ENCODE measurements around the gene PKN2.

Gene PKN2

GRCh38 chr1:88661951-88662699 is 21.9 kb upstream of the PKN2 start:
- H3K4me3 ChIP-seq (ENCODE audit: low read depth in 1 of 2, low read length in 1 of 2) = no peak overlapping the region
- no peak for TF ChIP-seq CTCF (IDR thresholded peaks at IDR 0.05)
- no peaks in the 10 kb centered on the region for H3K4me1 ChIP-seq (ENCODE audit: control insufficient read depth in 1 of 2, insufficient read depth in 1 of 2, low read depth in 1 of 2, low read length in 1 of 2)
- H3K27ac ChIP-seq = no peak overlapping the region
- no peaks in the 10 kb centered on the region for H3K9me3 ChIP-seq
- no peaks in the 10 kb centered on the region for H3K36me3 ChIP-seq
- H3K27me3 ChIP-seq = no peaks in the 10 kb centered on the region

- H3K27ac ChIP-seq = no peak overlapping the region
- no peaks in the 10 kb centered on the region for H3K36me3 ChIP-seq
- H3K4me3 ChIP-seq (ENCODE audit: low read depth in 1 of 2, low read length in 1 of 2) = no peak overlapping the region
- no peaks in the 10 kb centered on the region for H3K9me3 ChIP-seq
- TF ChIP-seq CTCF (IDR thresholded peaks at IDR 0.05) = no peak
- H3K4me1 ChIP-seq (ENCODE audit: control insufficient read depth in 1 of 2, insufficient read depth in 1 of 2, low read depth in 1 of 2, low read length in 1 of 2) = no peaks in the 10 kb centered on the region
- H3K27me3 ChIP-seq = no peaks in the 10 kb centered on the region
Observed at GRCh38 chr1:88662723-88663122, 21.4 kb upstream of the PKN2 start.

- Histone ChIP-seq H3K9me3 (no peaks in the 10 kb centered on the region), H3K27ac (no peak overlapping the region), H3K4me1 (ENCODE audit: control insufficient read depth in 1 of 2, insufficient read depth in 1 of 2, low read depth in 1 of 2, low read length in 1 of 2) (no peaks in the 10 kb centered on the region), H3K4me3 (ENCODE audit: low read depth in 1 of 2, low read length in 1 of 2) (no peak overlapping the region), H3K27me3 (no peaks in the 10 kb centered on the region), H3K36me3 (no peaks in the 10 kb centered on the region)
- TF ChIP-seq CTCF (IDR thresholded peaks at IDR 0.05) = no peak
Observed at GRCh38 chr1:88668405-88668804, 15.7 kb upstream of the PKN2 start.

DNA sequence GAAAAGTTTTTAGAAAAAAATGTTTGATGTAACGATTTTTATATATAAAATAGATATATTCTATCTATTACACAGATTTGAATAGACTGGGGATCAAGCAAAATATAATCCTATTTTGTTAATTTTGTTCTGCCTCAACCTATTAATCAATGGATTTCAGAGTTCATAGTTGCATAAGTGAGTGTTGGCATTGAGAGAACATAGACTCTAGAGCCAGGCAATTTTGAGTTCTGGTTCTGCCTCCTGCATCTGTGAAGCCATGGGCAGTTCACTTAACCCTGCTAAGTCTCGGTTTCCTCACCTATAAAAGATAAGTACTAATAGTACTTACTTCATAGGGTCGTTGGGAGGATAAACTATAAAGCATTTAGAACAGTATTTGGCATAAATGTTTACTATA is 13.6 kb upstream of the PKN2 start:
- Histone ChIP-seq H3K27me3 (no peaks in the 10 kb centered on the region), H3K36me3 (no peaks in the 10 kb centered on the region), H3K4me3 (ENCODE audit: low read depth in 1 of 2, low read length in 1 of 2) (no peak overlapping the region), H3K9me3 (no peaks in the 10 kb centered on the region), H3K4me1 (ENCODE audit: control insufficient read depth in 1 of 2, insufficient read depth in 1 of 2, low read depth in 1 of 2, low read length in 1 of 2) (no peaks in the 10 kb centered on the region), H3K27ac (no peak overlapping the region)
- no peak for TF ChIP-seq CTCF (IDR thresholded peaks at IDR 0.05)

DNA sequence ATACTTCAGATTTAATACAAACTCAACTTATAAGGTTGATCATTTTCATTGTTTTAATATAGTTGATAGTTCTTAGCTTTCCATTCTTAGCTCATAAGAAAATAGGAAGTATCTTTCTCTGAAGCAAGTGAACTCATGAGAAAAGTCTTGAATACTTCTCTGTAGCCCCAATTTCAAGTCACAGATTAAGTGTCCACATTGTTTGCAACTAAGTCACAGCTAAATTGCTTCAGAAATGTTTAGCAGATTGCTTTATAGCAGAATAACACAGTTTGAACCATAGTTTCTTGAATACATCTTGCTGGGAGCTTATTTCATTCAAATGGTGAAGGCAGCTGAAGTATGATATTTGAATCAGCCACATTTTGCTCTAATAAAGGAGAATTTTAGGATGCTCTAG is 10.6 kb upstream of the PKN2 start:
- Histone ChIP-seq H3K4me1 (ENCODE audit: control insufficient read depth in 1 of 2, insufficient read depth in 1 of 2, low read depth in 1 of 2, low read length in 1 of 2) (no peaks in the 10 kb centered on the region), H3K4me3 (ENCODE audit: low read depth in 1 of 2, low read length in 1 of 2) (no peak overlapping the region), H3K27ac (no peak overlapping the region), H3K9me3 (no peaks in the 10 kb centered on the region), H3K27me3 (no peaks in the 10 kb centered on the region), H3K36me3 (no peaks in the 10 kb centered on the region)
- TF ChIP-seq CTCF (IDR thresholded peaks at IDR 0.05) = no peak

All from neutrophil (primary cell).